Nephron progenitor cell (in vitro differentiated cells): Measurements from ENCODE around the gene HPN.
"Not testable (repeated sequence)": the region's sequence is repeated elsewhere in the genome, so short reads cannot be mapped to it uniquely, and the experiment has no call there.

ENCODE experiments used
- DNase-seq: peaks from one replicate; pipeline ENCODE4 v3.0.0; 2021
- H3K27ac Mint-ChIP-seq: 2 replicates; pipeline ENCODE4 v1.8.0; 2021; ENCODE audit warnings: mild to moderate bottlenecking, moderate library complexity, mixed read lengths
- H3K27me3 Mint-ChIP-seq: 2 replicates; pipeline ENCODE4 v1.8.0; 2021; ENCODE audit warnings: mild to moderate bottlenecking, low read depth, mixed read lengths; ENCODE audit not compliant: poor library complexity
- H3K36me3 Mint-ChIP-seq: 2 replicates; pipeline ENCODE4 v1.8.0; 2021; ENCODE audit warnings: low read depth, mixed read lengths
- H3K4me1 Mint-ChIP-seq: 2 replicates; pipeline ENCODE4 v1.8.0; 2021; ENCODE audit warnings: mixed read lengths
- H3K4me3 Mint-ChIP-seq: 2 replicates; pipeline ENCODE4 v1.8.0; 2021; ENCODE audit warnings: mild to moderate bottlenecking, moderate library complexity, mixed read lengths
- H3K9me3 Mint-ChIP-seq: 2 replicates; pipeline ENCODE4 v1.8.0; 2021; ENCODE audit warnings: mild to moderate bottlenecking, moderate library complexity, mixed read lengths
- TF ChIP-seq, protein P1 (sequence below): fragments of 200-600 bp; sonication (generic); IDR thresholded peaks from 2 replicates; pipeline ENCODE4 v1.5.0; 2021; ENCODE audit warnings: antibody characterized with exemption

HPN gene

DNA sequence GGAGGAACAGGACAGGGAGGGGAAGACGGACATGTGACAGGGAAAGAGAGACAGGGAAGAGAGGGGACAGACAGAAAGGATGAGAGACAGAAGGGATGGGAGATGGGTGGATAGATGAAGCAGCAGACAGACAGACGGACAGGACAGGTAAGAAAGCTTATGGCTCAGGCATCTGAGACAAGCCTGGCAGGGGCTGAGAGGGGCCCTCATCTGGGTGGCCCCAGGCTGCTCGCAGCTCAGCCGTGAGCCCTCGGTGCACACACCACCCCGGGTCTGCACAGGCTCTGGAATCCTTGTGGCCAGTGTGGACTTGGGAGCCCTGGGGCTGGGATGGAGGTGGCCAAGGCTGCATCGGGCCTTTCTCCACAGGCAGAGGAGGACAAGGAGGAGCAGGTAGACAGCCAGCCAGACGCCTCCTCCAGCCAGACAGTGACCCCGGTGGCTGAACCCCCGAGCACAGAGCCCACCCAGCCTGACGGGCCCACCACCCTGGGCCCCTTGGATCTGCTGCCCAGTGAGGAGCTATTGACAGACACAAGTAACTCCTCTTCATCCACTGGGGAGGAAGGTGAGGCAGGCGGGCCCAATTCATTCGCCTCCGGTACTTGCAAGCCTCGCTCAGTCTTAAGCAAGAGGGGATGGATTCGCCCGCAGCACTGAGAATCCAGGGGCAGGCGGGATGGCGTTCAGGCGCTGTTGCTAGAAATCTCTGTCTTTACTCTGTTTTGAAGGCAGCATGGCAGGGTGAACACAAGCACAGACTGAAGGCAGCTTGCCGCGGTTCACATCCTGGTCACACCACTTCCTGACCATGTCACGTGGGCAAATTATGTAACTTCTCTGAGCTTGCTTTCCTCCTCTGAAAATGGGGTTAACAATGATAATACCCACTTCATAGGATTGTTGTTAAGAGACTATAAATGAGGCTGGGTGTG lies 27.4 kb upstream of the HPN start:
- H3K9me3 Mint-ChIP-seq, result no peaks in the 10 kb centered on the region
- no peaks in the 10 kb centered on the region for H3K27me3 Mint-ChIP-seq
- H3K27ac Mint-ChIP-seq, result no peak overlapping the region
- no peak for DNase-seq
- peaks cover 7% of the 10 kb centered on the region for H3K4me1 Mint-ChIP-seq
- no peak overlapping the region for H3K4me3 Mint-ChIP-seq
- TF ChIP-seq, protein P1, sequence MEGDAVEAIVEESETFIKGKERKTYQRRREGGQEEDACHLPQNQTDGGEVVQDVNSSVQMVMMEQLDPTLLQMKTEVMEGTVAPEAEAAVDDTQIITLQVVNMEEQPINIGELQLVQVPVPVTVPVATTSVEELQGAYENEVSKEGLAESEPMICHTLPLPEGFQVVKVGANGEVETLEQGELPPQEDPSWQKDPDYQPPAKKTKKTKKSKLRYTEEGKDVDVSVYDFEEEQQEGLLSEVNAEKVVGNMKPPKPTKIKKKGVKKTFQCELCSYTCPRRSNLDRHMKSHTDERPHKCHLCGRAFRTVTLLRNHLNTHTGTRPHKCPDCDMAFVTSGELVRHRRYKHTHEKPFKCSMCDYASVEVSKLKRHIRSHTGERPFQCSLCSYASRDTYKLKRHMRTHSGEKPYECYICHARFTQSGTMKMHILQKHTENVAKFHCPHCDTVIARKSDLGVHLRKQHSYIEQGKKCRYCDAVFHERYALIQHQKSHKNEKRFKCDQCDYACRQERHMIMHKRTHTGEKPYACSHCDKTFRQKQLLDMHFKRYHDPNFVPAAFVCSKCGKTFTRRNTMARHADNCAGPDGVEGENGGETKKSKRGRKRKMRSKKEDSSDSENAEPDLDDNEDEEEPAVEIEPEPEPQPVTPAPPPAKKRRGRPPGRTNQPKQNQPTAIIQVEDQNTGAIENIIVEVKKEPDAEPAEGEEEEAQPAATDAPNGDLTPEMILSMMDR, result no peak
- H3K36me3 Mint-ChIP-seq, result peaks cover 70% of the 10 kb centered on the region

DNA sequence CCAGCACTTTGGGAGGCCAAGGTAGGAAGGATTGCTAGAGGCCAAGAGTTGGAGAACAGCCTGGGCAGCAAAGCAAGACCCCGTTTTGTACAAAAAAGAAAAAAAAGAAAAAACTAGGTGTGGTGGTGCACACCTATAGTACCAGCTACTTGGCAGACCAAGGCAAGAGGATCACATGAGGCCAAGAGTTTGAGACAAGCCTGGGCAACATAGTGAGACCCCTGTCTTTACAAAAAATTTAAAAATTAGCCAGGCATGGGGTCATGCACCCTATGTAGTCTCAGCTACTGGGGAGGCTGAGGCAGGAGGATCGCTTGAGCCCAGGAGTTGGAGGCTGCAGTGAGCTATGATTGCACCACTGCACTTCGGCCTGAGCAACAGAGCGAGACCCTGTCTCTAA lies 26.7 kb upstream of the HPN start:
- not testable (repeated sequence) for H3K27me3 Mint-ChIP-seq, H3K4me1 Mint-ChIP-seq, DNase-seq, H3K4me3 Mint-ChIP-seq, H3K9me3 Mint-ChIP-seq, H3K27ac Mint-ChIP-seq
- H3K36me3 Mint-ChIP-seq, result peaks cover 70% of the 10 kb centered on the region

DNA sequence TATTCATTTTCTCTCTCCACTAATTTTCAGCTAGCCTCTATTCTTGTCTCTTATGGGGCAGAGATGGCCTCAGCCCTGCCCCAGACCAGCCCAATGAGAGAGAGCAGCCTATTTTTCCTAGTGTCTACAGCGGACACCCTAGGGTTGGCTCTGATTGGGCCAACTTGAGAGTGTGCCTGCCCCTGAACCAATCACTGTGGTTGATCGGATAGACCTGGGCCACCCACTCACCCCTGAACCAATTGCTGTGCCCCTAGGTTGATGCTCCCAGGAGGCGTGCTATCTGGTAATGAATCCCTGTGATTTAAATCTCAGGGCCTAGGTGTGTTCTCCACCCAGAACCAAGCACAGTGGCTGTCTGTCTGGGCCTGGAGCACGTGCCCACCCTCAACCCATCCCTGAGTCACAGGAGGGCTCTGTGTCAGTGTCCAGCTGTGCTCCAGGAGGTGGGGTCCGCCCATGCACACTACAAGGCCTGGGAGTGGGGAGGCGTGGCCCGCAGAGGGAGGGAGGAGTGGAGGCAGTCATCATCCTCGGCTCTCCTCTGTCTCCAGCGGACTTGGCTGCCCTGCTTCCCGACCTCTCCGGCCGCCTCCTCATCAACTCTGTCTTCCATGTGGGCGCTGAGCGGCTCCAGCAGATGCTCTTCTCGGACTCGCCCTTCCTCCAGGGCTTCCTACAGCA lies 26.1 kb upstream of the HPN start:
- no peak for DNase-seq
- TF ChIP-seq, protein P1, result no peak
- Mint-ChIP-seq H3K36me3 (peaks cover 73% of the 10 kb centered on the region), H3K4me1 (peaks cover 7% of the 10 kb centered on the region), H3K27me3 (no peaks in the 10 kb centered on the region), H3K4me3 (no peak overlapping the region), H3K27ac (no peak overlapping the region), H3K9me3 (no peaks in the 10 kb centered on the region)

GRCh38 chr19:35015954-35016351 lies 25.6 kb upstream of the HPN start:
- Mint-ChIP-seq H3K4me1 (peaks cover 7% of the 10 kb centered on the region), H3K36me3 (peaks cover 74% of the 10 kb centered on the region), H3K9me3 (no peaks in the 10 kb centered on the region), H3K27ac (no peak overlapping the region), H3K4me3 (no peak overlapping the region), H3K27me3 (no peaks in the 10 kb centered on the region)
- DNase-seq, result no peak
- TF ChIP-seq, protein P1, result no peak

GRCh38 chr19:35017507-35017906 lies 24.0 kb upstream of the HPN start:
- peaks cover 72% of the 10 kb centered on the region for H3K36me3 Mint-ChIP-seq
- H3K27me3 Mint-ChIP-seq, result peaks cover 3% of the 10 kb centered on the region
- no peak overlapping the region for H3K4me3 Mint-ChIP-seq
- DNase-seq, result no peak
- H3K9me3 Mint-ChIP-seq, result no peaks in the 10 kb centered on the region
- TF ChIP-seq, protein P1, result no peak
- H3K4me1 Mint-ChIP-seq, result peaks cover 7% of the 10 kb centered on the region
- peak overlapping the region; percentile 90 for H3K27ac Mint-ChIP-seq

DNA sequence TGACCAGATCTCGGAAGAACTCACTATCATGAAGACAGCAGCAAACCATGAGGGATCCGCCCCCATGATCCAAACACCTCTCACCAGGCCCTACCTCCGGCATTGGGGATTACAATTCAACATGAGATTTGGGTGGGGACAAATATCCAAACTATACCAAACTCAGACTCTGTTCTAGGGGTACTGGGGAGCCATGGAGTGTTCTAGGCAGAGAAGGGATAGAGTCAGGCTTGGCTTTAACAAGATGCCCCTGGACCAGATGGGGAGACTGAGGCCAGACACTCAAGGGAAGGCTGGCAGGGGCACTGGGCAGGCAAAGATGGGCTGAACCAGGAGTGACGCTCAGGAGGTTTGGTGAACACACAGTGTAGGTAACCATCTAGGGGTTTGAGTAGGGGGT lies 23.1 kb upstream of the HPN start:
- H3K27me3 Mint-ChIP-seq, result peaks cover 4% of the 10 kb centered on the region
- no peaks in the 10 kb centered on the region for H3K9me3 Mint-ChIP-seq
- no peak for DNase-seq
- TF ChIP-seq, protein P1, result no peak
- no peaks in the 10 kb centered on the region for H3K4me1 Mint-ChIP-seq
- H3K27ac Mint-ChIP-seq, result no peak overlapping the region
- H3K4me3 Mint-ChIP-seq, result no peak overlapping the region
- peaks cover 64% of the 10 kb centered on the region for H3K36me3 Mint-ChIP-seq
